ENCODE measurements around the gene C2CD4B.

- TF ChIP-seq CTCF (IDR thresholded peaks at IDR 0.05; ENCODE audit: low read depth, low read length) (no peak), MYC (IDR thresholded peaks at IDR 0.05; ENCODE audit: low read depth, low read length) (no peak), POLR2A (IDR thresholded peaks at IDR 0.05; ENCODE audit: extremely low read depth, insufficient read length) (no peak), MAX (IDR thresholded peaks at IDR 0.05; ENCODE audit: low read depth, low read length) (no peak)
These were observed 23.2 kb downstream of the C2CD4B start for GRCh38 chr15:62141643-62142588.

Measured in NB4 (cell line).